Measurements from ENCODE around the gene UNK. TPM values are rescaled to one million over a fixed set of nuclear protein-coding genes. Genes with fewer than 3 reads are reported as not detected.
A peak's percentile ranks its signal among the peaks of the same experiment; 100 is the strongest.

Gene UNK
- total and polyA plus RNA-seq, 9 of the 15 experiments (the other 6 are each of a cell fraction or from before 2014, with no cell fraction given): 12.8 to 38.6 (median 24.8) TPM

GRCh38 chr17:75764711-75765421 lies 19.7 kb upstream of the UNK start, which contains the start of gene GALK1 (continued):
- no peak for TF ChIP-seq ETS1 (conservative IDR thresholded peaks at IDR 0.05; ENCODE audit: control insufficient read depth, low read depth, low read length)
- TF ChIP-seq MCM7 (IDR thresholded peaks at IDR 0.05): no peak
- TF ChIP-seq NFIC (IDR thresholded peaks at IDR 0.05): peak; percentile 16; the same call in 1 of the 2 replicates
- TF ChIP-seq NRF1 (conservative IDR thresholded peaks at IDR 0.05 in 1 of 2, IDR thresholded peaks at IDR 0.05 in 1 of 2): peak; percentile 79 to 82
- TF ChIP-seq ZNF785 (CRISPR knock-in tag; IDR thresholded peaks at IDR 0.05): no peak
- peak; percentile 92; the same call in 1 of the 2 replicates for TF ChIP-seq KAT7 (CRISPR knock-in tag; IDR thresholded peaks at IDR 0.05; ENCODE audit: borderline replicate concordance)
- no peak for TF ChIP-seq SMARCB1 (IDR thresholded peaks at IDR 0.05; ENCODE audit: insufficient read length, low read depth)
- TF ChIP-seq TEAD1 (CRISPR knock-in tag; IDR thresholded peaks at IDR 0.05): no peak
- TF ChIP-seq TFAM (CRISPR knock-in tag; conservative IDR thresholded peaks at IDR 0.05): no peak
- TF ChIP-seq SNRNP70 (optimal IDR thresholded peaks at IDR 0.05; ENCODE audit: low read depth, low read length): no peak
- no peak for TF ChIP-seq RFX7 (CRISPR knock-in tag; IDR thresholded peaks at IDR 0.05)
- no peak for TF ChIP-seq SMAD1 (IDR thresholded peaks at IDR 0.05; ENCODE audit: low read depth, low read length, partially characterized antibody)
- TF ChIP-seq XRCC5 (IDR thresholded peaks at IDR 0.05; ENCODE audit: low read depth, low read length): no peak
- no peak for TF ChIP-seq PRDM10 (IDR thresholded peaks at IDR 0.05; ENCODE audit: partially characterized antibody)
- TF ChIP-seq SMAD4 (CRISPR knock-in tag; conservative IDR thresholded peaks at IDR 0.05): peak; percentile 48; the same call in 1 of the 2 replicates
- TF ChIP-seq YBX1 (IDR thresholded peaks at IDR 0.05): no peak
- no peak for TF ChIP-seq ZBTB8A (IDR thresholded peaks at IDR 0.05; ENCODE audit: partially characterized antibody)
- TF ChIP-seq DLX4 (CRISPR knock-in tag; IDR thresholded peaks at IDR 0.05): no peak
- TF ChIP-seq MBD1 (CRISPR knock-in tag; IDR thresholded peaks at IDR 0.05): no peak
- TF ChIP-seq ZBTB12 (CRISPR knock-in tag; IDR thresholded peaks at IDR 0.05): no peak
- TF ChIP-seq ZNF23 (CRISPR knock-in tag; IDR thresholded peaks at IDR 0.05): no peak
